Measurements from ENCODE around the gene DGCR2. TPM values are rescaled to one million over a fixed set of nuclear protein-coding genes. Genes with fewer than 3 reads are reported as not detected.

Gene DGCR2
- total RNA-seq, 1 donor = 31.2 TPM

DNA sequence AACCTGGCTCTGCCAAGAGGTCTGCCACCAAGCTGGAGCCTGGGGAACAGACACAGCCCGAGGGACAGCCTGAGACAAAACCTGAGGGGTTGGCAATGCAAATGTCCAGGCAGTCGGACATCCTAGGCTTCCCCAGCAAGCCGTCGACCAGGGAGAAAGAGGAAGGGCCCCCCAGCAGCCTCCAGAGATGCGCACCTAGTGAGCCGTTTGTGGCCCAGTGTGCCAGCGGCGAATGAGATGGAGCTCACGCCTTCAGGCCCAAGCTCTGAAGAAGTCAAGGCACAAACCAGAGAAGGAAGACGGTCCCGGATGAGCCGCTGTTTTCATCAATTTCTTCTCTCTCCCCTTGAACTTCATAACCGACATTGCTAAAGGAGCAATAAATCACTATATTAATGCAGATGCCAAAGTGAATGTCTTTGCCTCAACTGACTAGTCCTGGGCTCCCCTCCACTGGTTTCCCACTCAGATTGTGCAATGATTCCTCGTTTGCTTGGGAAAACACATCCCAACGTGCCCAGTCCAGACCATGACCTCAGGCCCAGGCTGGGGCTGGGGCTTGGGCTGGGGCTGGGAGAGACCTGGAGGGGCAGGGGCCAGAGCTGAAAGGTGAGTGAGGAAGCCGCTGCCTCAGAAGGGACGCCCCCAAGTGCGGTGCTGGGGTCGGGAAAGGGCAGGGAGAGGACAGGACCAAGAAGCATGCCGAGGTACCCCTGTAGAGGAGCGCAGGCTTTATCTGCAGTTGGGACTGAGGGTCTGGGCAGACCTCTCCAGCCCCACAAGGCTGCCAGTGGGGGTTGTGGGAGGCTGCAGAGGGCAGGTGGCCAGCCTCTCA, 3.5 kb upstream of the DGCR2 start:
- no peak overlapping the region for H3K4me3 ChIP-seq (ENCODE audit: low read length)
- no peaks in the 10 kb centered on the region for H3K9me3 ChIP-seq (ENCODE audit: low read depth, low read length)
- peaks cover 13% of the 10 kb centered on the region for H3K4me1 ChIP-seq (ENCODE audit: insufficient read depth, low read length)
- no peaks in the 10 kb centered on the region for H3K27me3 ChIP-seq (ENCODE audit: insufficient read depth, low read length)

DNA sequence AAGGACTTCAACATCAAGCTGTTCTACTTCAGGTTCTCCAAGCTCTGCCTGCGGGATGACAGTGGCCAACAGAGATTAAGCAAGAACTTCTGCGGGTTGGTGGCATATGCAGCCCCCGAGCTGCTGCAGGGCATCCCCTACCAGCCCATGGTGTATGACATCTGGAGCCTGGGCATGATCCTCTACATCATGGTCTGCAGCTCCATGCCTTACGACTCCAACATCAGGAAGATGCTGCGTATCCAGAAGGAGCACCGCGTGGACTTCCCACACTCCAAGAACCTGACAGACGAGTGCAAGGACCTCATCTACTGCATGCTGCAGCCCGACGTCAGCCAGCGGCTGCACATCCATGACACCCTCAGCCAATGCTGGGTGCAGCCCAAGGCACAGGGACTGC, 2.8 kb upstream of the DGCR2 start:
- no peak overlapping the region for H3K4me3 ChIP-seq (ENCODE audit: low read length)
- H3K4me1 ChIP-seq (ENCODE audit: insufficient read depth, low read length) = peaks cover 20% of the 10 kb centered on the region
- H3K9me3 ChIP-seq (ENCODE audit: low read depth, low read length) = no peaks in the 10 kb centered on the region
- no peaks in the 10 kb centered on the region for H3K27me3 ChIP-seq (ENCODE audit: insufficient read depth, low read length)

DNA sequence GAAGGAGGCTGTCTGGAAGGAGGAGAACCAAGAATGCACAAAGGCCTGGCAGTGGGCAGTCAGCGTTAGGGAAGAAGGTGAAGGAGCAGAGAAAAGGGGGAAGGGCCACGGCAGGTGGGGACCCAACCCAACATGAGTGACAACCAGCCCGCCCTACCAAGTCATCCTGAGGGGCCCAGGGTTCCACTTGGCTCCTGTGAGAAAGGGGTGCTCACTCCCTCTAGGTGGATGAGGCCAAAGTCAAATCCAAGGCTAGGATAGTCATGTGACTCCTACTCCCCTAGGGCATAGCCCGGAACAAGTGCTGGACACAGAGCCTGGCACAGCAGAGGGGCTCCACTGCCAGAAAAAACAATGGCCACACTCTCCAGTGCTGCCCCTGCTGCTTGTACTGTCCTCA, 2.2 kb upstream of the DGCR2 start:
- Histone ChIP-seq H3K4me3 (ENCODE audit: low read length) (no peak overlapping the region), H3K27me3 (ENCODE audit: insufficient read depth, low read length) (no peaks in the 10 kb centered on the region), H3K4me1 (ENCODE audit: insufficient read depth, low read length) (peaks cover 27% of the 10 kb centered on the region), H3K9me3 (ENCODE audit: low read depth, low read length) (no peaks in the 10 kb centered on the region)

DNA sequence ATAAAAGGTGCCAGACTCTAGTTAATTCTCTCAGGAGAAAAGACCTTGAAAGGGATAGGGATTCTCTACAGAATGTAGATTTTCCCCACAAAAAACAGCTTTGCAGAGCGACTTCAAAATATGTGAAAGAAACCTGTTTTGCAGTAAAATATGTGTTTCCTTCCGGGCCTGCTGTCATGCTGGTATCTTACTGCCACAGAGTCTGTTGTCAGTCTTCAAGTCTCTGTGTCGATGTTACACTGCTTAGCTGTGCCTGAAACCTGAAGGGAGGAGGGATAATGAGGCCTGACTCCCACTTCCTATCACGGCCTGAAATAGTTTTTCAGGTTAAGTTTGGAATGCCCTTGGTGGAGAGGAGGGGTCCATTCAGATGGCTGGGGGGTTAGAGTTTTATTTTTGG, 1.7 kb upstream of the DGCR2 start:
- H3K4me1 ChIP-seq (ENCODE audit: insufficient read depth, low read length) = peaks cover 31% of the 10 kb centered on the region
- no peaks in the 10 kb centered on the region for H3K27me3 ChIP-seq (ENCODE audit: insufficient read depth, low read length)
- H3K4me3 ChIP-seq (ENCODE audit: low read length) = no peak overlapping the region
- H3K9me3 ChIP-seq (ENCODE audit: low read depth, low read length) = no peaks in the 10 kb centered on the region

DNA sequence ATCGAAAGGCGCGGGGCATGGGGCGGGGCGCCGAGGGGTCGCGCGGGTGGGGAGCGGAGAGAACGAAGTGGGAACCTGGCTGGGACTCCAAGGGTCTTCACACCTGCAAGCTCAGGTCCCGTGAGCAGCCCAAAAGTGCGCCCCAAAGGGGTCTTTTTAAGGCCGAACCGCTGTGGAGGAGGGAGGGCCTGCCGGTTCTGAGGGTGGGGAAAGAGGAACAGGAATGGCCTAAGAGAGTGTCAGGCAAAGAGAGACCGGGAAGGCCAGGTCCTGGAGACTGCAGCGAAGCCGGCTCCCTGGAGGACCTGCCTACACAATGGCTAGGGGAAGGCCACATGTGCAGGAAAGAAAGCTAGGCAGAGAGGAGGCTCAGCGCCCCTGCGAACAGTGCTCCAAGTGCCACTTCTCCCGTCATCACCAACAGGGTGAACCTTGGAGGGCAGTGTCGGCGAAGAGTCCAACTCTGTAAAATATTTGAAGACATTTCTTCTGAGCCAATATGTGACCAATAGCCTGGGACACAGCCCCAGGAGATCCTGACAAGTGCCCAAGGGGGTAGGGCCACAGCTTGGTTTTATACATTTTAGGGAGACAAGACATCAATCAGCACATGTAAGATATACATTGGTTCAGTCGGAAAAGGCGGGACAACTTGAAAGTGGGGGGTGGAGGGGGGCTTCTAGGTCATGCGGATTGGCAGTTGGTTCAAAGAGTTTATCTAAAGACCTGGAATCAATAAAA, 710 bp upstream of the DGCR2 start:
- Histone ChIP-seq H3K27me3 (ENCODE audit: insufficient read depth, low read length) (no peaks in the 10 kb centered on the region), H3K4me1 (ENCODE audit: insufficient read depth, low read length) (peaks cover 41% of the 10 kb centered on the region), H3K4me3 (ENCODE audit: low read length) (peak overlapping the region; percentile 36), H3K9me3 (ENCODE audit: low read depth, low read length) (no peaks in the 10 kb centered on the region)

DNA sequence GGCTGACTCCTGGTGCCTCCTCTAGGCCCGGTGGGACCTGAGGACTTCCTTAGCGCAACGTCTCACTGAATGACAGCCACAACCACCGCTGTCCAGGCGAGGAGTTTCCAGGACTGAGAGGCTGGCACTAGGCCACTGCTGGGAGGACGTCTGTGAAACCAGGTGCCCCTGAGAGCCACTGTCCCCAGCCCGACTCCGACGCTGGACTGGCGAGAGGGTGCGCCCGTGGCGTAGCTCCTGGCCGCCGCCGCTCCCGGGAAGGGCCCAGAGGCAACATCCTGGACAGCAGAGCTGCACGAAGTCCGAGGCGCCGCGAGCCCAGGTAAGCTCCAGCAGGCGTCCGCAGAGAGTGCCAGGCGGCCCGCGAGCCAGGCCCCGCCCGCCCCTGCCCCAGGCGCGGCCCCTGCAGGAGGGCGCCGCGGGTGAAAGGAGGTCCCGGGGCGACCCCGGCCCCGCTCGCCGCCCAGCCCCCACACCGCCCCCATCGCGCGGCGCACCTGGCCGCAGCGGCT, 525 bp downstream of the DGCR2 start:
- no peaks in the 10 kb centered on the region for H3K27me3 ChIP-seq (ENCODE audit: insufficient read depth, low read length)
- peaks cover 54% of the 10 kb centered on the region for H3K4me1 ChIP-seq (ENCODE audit: insufficient read depth, low read length)
- H3K9me3 ChIP-seq (ENCODE audit: low read depth, low read length) = no peaks in the 10 kb centered on the region
- peak overlapping the region; percentile 64 for H3K4me3 ChIP-seq (ENCODE audit: low read length)

DNA sequence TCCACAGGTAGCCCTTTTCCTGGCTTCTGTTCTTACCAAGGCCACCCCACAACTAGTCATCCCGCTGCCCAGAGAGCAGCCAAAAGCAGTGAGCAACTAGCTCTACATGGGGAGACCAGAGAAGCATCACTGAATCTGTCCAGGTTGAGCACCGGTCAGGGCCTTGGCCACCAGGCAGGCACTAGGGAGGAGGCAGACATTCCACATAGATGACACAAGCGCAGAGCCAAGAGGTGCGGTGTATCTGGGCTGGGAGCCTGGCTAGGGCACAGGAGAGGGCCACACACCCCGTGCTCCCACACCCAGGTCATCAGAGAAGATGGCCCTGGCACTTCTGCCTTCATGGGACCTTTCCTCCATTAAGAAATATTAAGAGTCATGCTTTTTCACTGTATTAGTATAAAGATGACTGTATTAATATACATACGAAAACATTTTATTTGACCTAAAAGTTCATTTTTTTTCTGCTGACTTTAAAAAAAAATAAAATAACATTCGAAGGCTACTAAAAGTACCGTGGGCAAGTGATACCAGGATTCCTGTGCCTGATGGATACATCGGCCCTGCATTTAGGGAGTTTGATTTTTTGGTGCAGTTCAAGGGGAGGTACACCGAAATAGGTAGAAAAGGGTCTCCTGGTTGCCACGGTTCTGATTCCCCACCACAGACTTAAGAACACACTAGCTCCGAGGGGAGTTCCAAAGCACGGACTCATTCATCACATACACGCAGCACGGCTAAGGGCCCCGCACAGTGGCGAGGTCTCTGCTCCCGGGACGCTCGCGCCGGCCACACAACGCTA, 1.2 kb downstream of the DGCR2 start:
- Histone ChIP-seq H3K9me3 (ENCODE audit: low read depth, low read length) (no peaks in the 10 kb centered on the region), H3K4me3 (ENCODE audit: low read length) (peak overlapping the region; percentile 64), H3K27me3 (ENCODE audit: insufficient read depth, low read length) (no peaks in the 10 kb centered on the region), H3K4me1 (ENCODE audit: insufficient read depth, low read length) (peaks cover 60% of the 10 kb centered on the region)

DNA sequence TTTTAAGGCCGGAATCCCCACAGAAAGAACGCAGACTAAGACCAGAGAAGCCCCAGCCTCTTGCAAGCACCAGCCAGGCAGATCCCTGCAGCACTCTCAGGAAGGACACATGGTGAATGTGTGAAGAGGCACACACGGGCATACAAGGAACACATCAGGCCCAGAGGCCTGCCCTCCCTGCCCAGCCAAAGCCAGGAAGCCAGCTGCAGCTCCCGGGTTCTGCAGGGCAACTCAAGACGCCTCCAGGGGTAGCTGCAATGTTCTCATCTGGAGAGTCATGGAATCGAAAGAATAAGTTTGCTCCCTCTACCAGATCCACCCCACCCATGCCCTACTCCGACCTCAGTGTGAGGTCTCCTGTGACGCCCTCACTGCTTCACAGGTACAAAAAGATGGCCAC, 2.3 kb downstream of the DGCR2 start:
- no peak overlapping the region for H3K4me3 ChIP-seq (ENCODE audit: low read length)
- no peaks in the 10 kb centered on the region for H3K27me3 ChIP-seq (ENCODE audit: insufficient read depth, low read length)
- H3K4me1 ChIP-seq (ENCODE audit: insufficient read depth, low read length) = peaks cover 71% of the 10 kb centered on the region
- no peaks in the 10 kb centered on the region for H3K9me3 ChIP-seq (ENCODE audit: low read depth, low read length)

DNA sequence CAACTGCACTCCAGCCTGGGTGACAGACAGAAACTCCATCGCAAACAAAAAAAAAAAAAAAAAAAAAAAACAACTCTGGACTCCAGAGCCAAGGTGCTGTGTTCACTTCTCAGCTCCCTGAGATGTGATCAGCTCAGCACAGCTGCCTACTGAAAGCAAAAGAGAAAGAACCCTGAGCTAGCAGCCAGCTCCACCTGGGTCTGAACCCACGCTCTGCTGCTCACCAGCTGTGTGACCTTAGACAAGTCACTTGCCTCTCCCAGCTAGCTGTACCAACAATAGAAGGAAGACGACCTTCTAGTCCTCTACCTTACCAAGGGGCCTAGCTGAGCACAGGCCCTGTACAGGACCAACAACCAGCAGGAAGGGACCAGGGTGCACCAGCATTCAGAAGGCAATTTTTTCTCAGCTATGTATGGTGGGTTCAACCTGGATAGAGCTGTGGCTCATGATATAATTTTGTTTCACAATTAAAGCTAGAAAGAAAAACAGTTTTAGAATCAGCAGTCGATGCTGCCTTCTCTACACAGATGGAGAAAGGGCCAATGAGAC, 3.8 kb downstream of the DGCR2 start:
- no peak overlapping the region for H3K4me3 ChIP-seq (ENCODE audit: low read length)
- H3K4me1 ChIP-seq (ENCODE audit: insufficient read depth, low read length) = peaks cover 82% of the 10 kb centered on the region
- H3K9me3 ChIP-seq (ENCODE audit: low read depth, low read length) = no peaks in the 10 kb centered on the region
- no peaks in the 10 kb centered on the region for H3K27me3 ChIP-seq (ENCODE audit: insufficient read depth, low read length)

DNA sequence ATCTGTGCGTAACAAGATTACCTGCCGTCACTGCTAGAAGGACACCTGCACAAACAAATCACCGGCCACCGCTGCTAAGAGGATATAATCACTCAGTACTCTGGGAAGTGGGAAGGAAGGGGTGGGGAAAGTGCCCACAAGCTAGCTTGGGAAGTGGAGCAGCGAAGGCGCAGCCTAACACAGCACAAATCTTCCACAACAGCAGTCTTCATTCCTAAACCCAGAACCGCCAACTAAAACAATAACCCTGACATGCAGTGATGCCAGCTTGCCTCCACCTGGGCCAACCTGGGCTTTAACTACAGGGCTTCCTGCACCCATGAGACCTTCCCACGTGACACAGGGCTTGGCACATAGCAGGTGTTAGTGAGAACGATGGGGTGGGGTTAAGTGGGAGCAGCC, 5.1 kb downstream of the DGCR2 start:
- Histone ChIP-seq H3K4me1 (ENCODE audit: insufficient read depth, low read length) (peaks cover 86% of the 10 kb centered on the region), H3K27me3 (ENCODE audit: insufficient read depth, low read length) (no peaks in the 10 kb centered on the region), H3K9me3 (ENCODE audit: low read depth, low read length) (no peaks in the 10 kb centered on the region), H3K4me3 (ENCODE audit: low read length) (no peak overlapping the region)

DNA sequence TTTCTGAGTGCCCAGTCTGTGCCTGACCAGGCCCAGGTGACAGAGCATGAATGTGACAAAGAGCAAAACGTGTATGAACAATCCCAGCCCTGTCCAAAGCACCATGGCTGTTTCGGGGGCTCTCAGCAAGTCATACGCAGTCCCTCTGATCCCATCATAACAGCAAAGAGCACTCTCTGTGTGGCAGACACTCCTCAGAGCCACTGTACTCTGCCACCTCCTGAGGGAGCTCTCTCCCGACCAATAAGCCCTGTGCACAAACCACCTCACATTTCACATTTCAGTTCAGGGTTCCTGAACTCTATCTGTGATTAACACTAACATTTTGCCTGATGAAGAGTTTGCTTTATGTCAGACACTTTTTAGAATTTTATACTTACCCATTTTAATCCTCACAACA, 6.6 kb downstream of the DGCR2 start:
- H3K4me3 ChIP-seq (ENCODE audit: low read length) = no peak overlapping the region

DNA sequence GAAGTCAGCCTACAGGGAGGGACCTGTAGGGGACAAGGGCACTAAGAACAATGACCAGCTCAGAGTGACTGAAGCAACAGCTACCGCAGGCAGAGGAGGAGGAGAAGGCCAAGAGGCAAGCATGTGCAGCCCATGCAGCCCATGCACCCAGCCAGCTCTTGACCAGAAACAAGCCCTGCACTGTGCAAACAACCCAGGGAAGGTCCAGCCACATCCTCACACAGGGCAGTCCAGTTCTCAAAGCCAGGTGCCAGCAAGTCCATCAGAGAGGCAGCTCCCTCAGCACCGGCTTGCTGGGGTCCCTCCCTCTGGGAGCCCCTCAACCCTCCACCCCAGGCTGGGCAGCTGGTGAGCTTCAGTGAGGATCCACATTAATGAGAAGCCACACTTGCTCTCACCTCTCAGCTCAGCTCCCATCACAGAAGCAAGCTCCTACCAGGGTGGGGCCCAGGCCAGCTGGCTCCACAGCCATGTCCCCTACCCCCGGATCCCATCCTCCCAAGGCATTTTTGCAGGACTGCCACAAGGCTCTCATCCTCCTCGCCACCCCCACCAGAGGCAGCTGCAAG, 7.1 kb downstream of the DGCR2 start:
- Histone ChIP-seq H3K9me3 (ENCODE audit: low read depth, low read length) (no peaks in the 10 kb centered on the region), H3K27me3 (ENCODE audit: insufficient read depth, low read length) (no peaks in the 10 kb centered on the region), H3K4me1 (ENCODE audit: insufficient read depth, low read length) (peaks cover 91% of the 10 kb centered on the region)

More for the DNA sequence above, 6.6 kb downstream of the DGCR2 start:
- H3K4me1 ChIP-seq (ENCODE audit: insufficient read depth, low read length) = peaks cover 91% of the 10 kb centered on the region
- no peaks in the 10 kb centered on the region for H3K27me3 ChIP-seq (ENCODE audit: insufficient read depth, low read length)
- no peaks in the 10 kb centered on the region for H3K9me3 ChIP-seq (ENCODE audit: low read depth, low read length)

DNA sequence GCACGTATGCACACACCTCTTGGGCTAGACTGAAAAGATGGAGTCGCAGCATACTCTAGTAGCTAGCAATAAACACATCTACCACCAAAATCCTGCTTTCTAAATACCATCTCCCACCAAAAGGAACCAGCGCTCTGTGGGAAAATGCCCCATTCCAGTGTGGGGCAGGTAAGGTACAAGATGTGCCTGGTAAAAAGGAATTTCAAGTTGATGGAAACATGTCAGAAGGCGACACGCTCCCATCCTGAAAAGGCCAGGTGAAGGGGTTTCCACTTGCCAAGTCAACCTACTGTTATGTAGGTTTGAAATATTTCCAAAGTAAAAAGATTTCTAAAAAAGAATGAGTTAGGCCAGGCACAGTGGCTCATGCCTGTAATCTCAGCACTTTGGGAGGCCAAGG, 8.8 kb downstream of the DGCR2 start:
- Histone ChIP-seq H3K9me3 (ENCODE audit: low read depth, low read length) (no peaks in the 10 kb centered on the region), H3K4me1 (ENCODE audit: insufficient read depth, low read length) (peaks cover 90% of the 10 kb centered on the region), H3K4me3 (ENCODE audit: low read length) (no peak overlapping the region), H3K27me3 (ENCODE audit: insufficient read depth, low read length) (no peaks in the 10 kb centered on the region)

More for the DNA sequence above, 7.1 kb downstream of the DGCR2 start:
- no peak overlapping the region for H3K4me3 ChIP-seq (ENCODE audit: low read length)

DNA sequence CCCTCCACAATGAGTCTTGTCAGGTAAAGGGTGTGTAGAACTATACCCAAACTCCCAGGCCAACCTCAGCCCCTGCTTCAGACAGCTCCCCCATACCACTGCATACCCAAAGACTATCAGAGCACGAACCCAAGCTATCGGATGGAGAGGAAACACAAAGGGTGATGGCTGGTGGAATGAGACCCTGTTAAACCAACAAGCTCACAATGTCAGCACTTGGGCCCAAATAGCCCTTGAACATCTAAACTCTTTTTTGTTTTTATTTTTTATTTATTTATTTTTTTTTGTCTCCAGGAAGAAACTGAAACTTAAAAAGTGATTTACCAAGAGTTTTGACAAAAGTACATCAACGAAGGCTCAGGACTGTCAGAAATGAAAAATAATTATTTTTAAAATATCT, 10.6 kb downstream of the DGCR2 start:
- Histone ChIP-seq H3K4me3 (ENCODE audit: low read length) (no peak overlapping the region), H3K9me3 (ENCODE audit: low read depth, low read length) (no peaks in the 10 kb centered on the region), H3K27me3 (ENCODE audit: insufficient read depth, low read length) (no peaks in the 10 kb centered on the region), H3K4me1 (ENCODE audit: insufficient read depth, low read length) (peaks cover 90% of the 10 kb centered on the region)
